ENCODE results near the gene YRDC. TPM values are rescaled to one million over a fixed set of nuclear protein-coding genes. Genes with fewer than 3 reads are reported as not detected.

The YRDC gene
- polyA plus RNA-seq, 1 of the 3 experiments (the other 2 are of a cell fraction), result 34.2 TPM

- DNase-seq, result no peak
- TF ChIP-seq ELF1 (IDR thresholded peaks at IDR 0.05), result no peak
- TF ChIP-seq MAX (IDR thresholded peaks at IDR 0.05; ENCODE audit: low read depth), result no peak
- no peak for TF ChIP-seq FOXJ3 (CRISPR knock-in tag; IDR thresholded peaks at IDR 0.05)
- Histone ChIP-seq H3K9me3 (no peaks in the 10 kb centered on the region), H4K20me1 (ENCODE audit: insufficient read depth) (peaks cover 6% of the 10 kb centered on the region; the same call in 1 of the 2 replicates), H3K4me1 (ENCODE audit: control insufficient read depth in 1 of 2, insufficient read depth in 2 of 2, low read depth in 1 of 2, low read length in 1 of 2) (no peaks in the 10 kb centered on the region), H3K27me3 (ENCODE audit: insufficient read depth) (no peaks in the 10 kb centered on the region), H3F3A (replicated peaks; ENCODE audit: insufficient read depth) (no peaks in the 10 kb centered on the region), H3K4me3 (ENCODE audit: low read depth in 2 of 2, low read length in 1 of 2) (no peak overlapping the region), H3K9me2 (no peaks in the 10 kb centered on the region), H3K4me2 (no peak overlapping the region), H3K79me2 (ENCODE audit: insufficient read depth) (peaks cover 29% of the 10 kb centered on the region; the same call in 1 of the 2 replicates), H3K27ac (ENCODE audit: low read depth in 2 of 2, low read length in 1 of 2) (no peak overlapping the region), H2AFZ (ENCODE audit: low read depth) (no peak overlapping the region), H3K9ac (no peak overlapping the region), H3K36me3 (replicated peaks in 1 of 2; ENCODE audit: control insufficient read depth in 1 of 2, insufficient read depth in 2 of 2, low read length in 1 of 2) (peaks cover 44 to 58% of the 10 kb centered on the region in 2 experiments)
- 92% methylated on average over 10 of the region's 10 CpGs for WGBS (ENCODE audit: low lambda C conversion rate)
- CTCF ChIA-PET, result interaction anchor here (0.9 to 1.5 kb wide), 2 partner anchors 13 to 20 kb away, joined by 3 to 5 read pairs; partner anchors contain the start of gene MTF1
- POLR2A ChIA-PET, result no interaction called here
These were observed 31.7 kb upstream of the YRDC start for GRCh38 chr1:37839676-37840075.

GRCh38 chr1:37836788-37837187, 28.8 kb upstream of the YRDC start:
- H3K9me3 ChIP-seq, result no peaks in the 10 kb centered on the region
- H3K4me2 ChIP-seq, result no peak overlapping the region
- H2AFZ ChIP-seq (ENCODE audit: low read depth), result no peak overlapping the region
- POLR2A ChIA-PET, result no interaction called here
- peaks cover 6% of the 10 kb centered on the region; the same call in 1 of the 2 replicates for H4K20me1 ChIP-seq (ENCODE audit: insufficient read depth)
- H3K9ac ChIP-seq, result no peak overlapping the region
- no peaks in the 10 kb centered on the region for H3K9me2 ChIP-seq
- H3K36me3 ChIP-seq (replicated peaks in 1 of 2; ENCODE audit: control insufficient read depth in 1 of 2, insufficient read depth in 2 of 2, low read length in 1 of 2), result peaks cover 62 to 74% of the 10 kb centered on the region in 2 experiments
- H3K27me3 ChIP-seq (ENCODE audit: insufficient read depth), result no peaks in the 10 kb centered on the region
- H3K4me1 ChIP-seq (ENCODE audit: control insufficient read depth in 1 of 2, insufficient read depth in 2 of 2, low read depth in 1 of 2, low read length in 1 of 2), result no peaks in the 10 kb centered on the region
- no peak for TF ChIP-seq MXI1 (IDR thresholded peaks at IDR 0.05; ENCODE audit: low read depth, low read length)
- no peak for TF ChIP-seq MAX (IDR thresholded peaks at IDR 0.05; ENCODE audit: low read depth)
- no peak for DNase-seq
- CTCF ChIA-PET, result interaction anchor here (1.0 kb wide), 1 partner anchor 24 kb away, joined by 3 read pairs; no protein-coding TSS in a partner anchor
- H3K27ac ChIP-seq (ENCODE audit: low read depth in 2 of 2, low read length in 1 of 2), result no peak overlapping the region
- no peak overlapping the region for H3K4me3 ChIP-seq (ENCODE audit: low read depth in 2 of 2, low read length in 1 of 2)
- no peaks in the 10 kb centered on the region for H3F3A ChIP-seq (replicated peaks; ENCODE audit: insufficient read depth)
- H3K79me2 ChIP-seq (ENCODE audit: insufficient read depth), result peaks cover 11% of the 10 kb centered on the region; the same call in 1 of the 2 replicates
- 78% methylated on average over 3 of the region's 3 CpGs for WGBS (ENCODE audit: low lambda C conversion rate)

DNA sequence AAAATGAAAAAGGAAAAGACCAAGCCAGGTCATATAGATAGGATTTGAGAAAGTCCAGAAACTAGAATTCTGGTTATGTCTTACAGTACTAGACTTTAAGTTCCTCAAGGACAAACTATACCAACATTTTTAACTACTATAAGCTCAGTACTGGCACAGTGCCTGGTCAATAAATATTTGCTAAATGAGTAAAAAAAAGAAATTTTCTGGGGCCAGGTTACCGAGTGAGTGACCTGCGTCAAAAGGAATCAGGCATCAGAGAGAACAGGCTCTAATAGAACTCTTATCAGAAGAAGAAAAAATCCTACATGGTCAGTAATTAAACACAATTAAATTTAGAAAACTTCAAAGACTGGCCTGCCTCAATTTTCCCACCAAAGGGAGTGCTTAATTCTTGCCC, 23.8 kb upstream of the YRDC start:
- ChIA-PET POLR2A (no interaction called here), CTCF (interaction anchor here (0.8 to 2.6 kb wide), 6 partner anchors 8 to 44 kb away, joined by 3 to 9 read pairs (median 4); no protein-coding TSS in a partner anchor)
- H3F3A ChIP-seq (replicated peaks; ENCODE audit: insufficient read depth), result no peaks in the 10 kb centered on the region
- H3K27me3 ChIP-seq (ENCODE audit: insufficient read depth), result no peaks in the 10 kb centered on the region
- TF ChIP-seq POLR2AphosphoS5 (IDR thresholded peaks at IDR 0.05; ENCODE audit: low read depth, low read length), result no peak
- H3K36me3 ChIP-seq (replicated peaks in 1 of 2; ENCODE audit: control insufficient read depth in 1 of 2, insufficient read depth in 2 of 2, low read length in 1 of 2), result peaks cover 62 to 66% of the 10 kb centered on the region in 2 experiments
- no peak overlapping the region for H3K27ac ChIP-seq (ENCODE audit: low read depth in 2 of 2, low read length in 1 of 2)
- no peak overlapping the region for H2AFZ ChIP-seq (ENCODE audit: low read depth)
- H4K20me1 ChIP-seq (ENCODE audit: insufficient read depth), result no peaks in the 10 kb centered on the region
- no peak overlapping the region for H3K4me3 ChIP-seq (ENCODE audit: low read depth in 2 of 2, low read length in 1 of 2)
- H3K9me3 ChIP-seq, result no peaks in the 10 kb centered on the region
- no peaks in the 10 kb centered on the region for H3K4me1 ChIP-seq (ENCODE audit: control insufficient read depth in 1 of 2, insufficient read depth in 2 of 2, low read depth in 1 of 2, low read length in 1 of 2)
- no peak overlapping the region for H3K9ac ChIP-seq
- no peak for DNase-seq
- H3K9me2 ChIP-seq, result no peaks in the 10 kb centered on the region
- 66% methylated on average over 2 of the region's 2 CpGs for WGBS (ENCODE audit: low lambda C conversion rate)
- H3K4me2 ChIP-seq, result no peak overlapping the region
- no peaks in the 10 kb centered on the region for H3K79me2 ChIP-seq (ENCODE audit: insufficient read depth)

Data from SK-N-SH (cell line).